ENCODE measurements around the gene LPAR6.

LPAR6 gene

GRCh38 chr13:48398450-48399095, 14.3 kb downstream of the LPAR6 start:
- no peaks in the 10 kb centered on the region for H3K9me3 ChIP-seq (ENCODE audit: insufficient read depth, low read length)
- no peaks in the 10 kb centered on the region for H3K36me3 ChIP-seq (ENCODE audit: low read length)
- H4K20me1 ChIP-seq (ENCODE audit: low read depth, low read length): no peaks in the 10 kb centered on the region
- H3K4me3 ChIP-seq (ENCODE audit: insufficient read depth, low read length, poor library complexity, severe bottlenecking): no peak overlapping the region
- no peak overlapping the region for H3K4me2 ChIP-seq (ENCODE audit: low read depth, low read length, poor library complexity, severe bottlenecking)
- peak overlapping the region; percentile 59; the same call in 1 of the 2 replicates for H3K27ac ChIP-seq (ENCODE audit: low read depth, low read length)
- no peaks in the 10 kb centered on the region for H3K79me2 ChIP-seq (ENCODE audit: insufficient read depth, low read length)
- TF ChIP-seq EZH2phosphoT487 (conservative IDR thresholded peaks at IDR 0.05; ENCODE audit: low read length): no peak
- TF ChIP-seq CTCF (IDR thresholded peaks at IDR 0.05; ENCODE audit: insufficient read depth, low read length, poor library complexity, severe bottlenecking): no peak
- H3K27me3 ChIP-seq (ENCODE audit: low read length): no peaks in the 10 kb centered on the region
- H3F3A ChIP-seq (ENCODE audit: insufficient read depth): peaks cover 5% of the 10 kb centered on the region; the same call in 1 of the 2 replicates
- no peak overlapping the region for H3K9ac ChIP-seq (ENCODE audit: low read length)
- no peaks in the 10 kb centered on the region for H3K9me2 ChIP-seq (replicated peaks; ENCODE audit: insufficient read depth, low read length)
- no peak overlapping the region for H2AFZ ChIP-seq (ENCODE audit: low read depth, low read length, severe bottlenecking)

GRCh38 chr13:48397744-48398143, 15.2 kb downstream of the LPAR6 start:
- Histone ChIP-seq H3K9me2 (replicated peaks; ENCODE audit: insufficient read depth, low read length) (no peaks in the 10 kb centered on the region), H3K4me3 (ENCODE audit: insufficient read depth, low read length, poor library complexity, severe bottlenecking) (no peak overlapping the region), H3K4me2 (ENCODE audit: low read depth, low read length, poor library complexity, severe bottlenecking) (no peak overlapping the region), H3K9ac (ENCODE audit: low read length) (no peak overlapping the region), H4K20me1 (ENCODE audit: low read depth, low read length) (no peaks in the 10 kb centered on the region), H2AFZ (ENCODE audit: low read depth, low read length, severe bottlenecking) (no peak overlapping the region), H3K36me3 (ENCODE audit: low read length) (peaks cover 8% of the 10 kb centered on the region; the same call in 1 of the 2 replicates), H3K27ac (ENCODE audit: low read depth, low read length) (peak overlapping the region; percentile 39; the same call in 1 of the 2 replicates), H3F3A (ENCODE audit: insufficient read depth) (peaks cover 5% of the 10 kb centered on the region; the same call in 1 of the 2 replicates), H3K79me2 (ENCODE audit: insufficient read depth, low read length) (no peaks in the 10 kb centered on the region), H3K27me3 (ENCODE audit: low read length) (no peaks in the 10 kb centered on the region), H3K9me3 (ENCODE audit: insufficient read depth, low read length) (no peaks in the 10 kb centered on the region)
- TF ChIP-seq EZH2phosphoT487 (conservative IDR thresholded peaks at IDR 0.05; ENCODE audit: low read length): no peak
- no peak for TF ChIP-seq CTCF (IDR thresholded peaks at IDR 0.05; ENCODE audit: insufficient read depth, low read length, poor library complexity, severe bottlenecking)

GRCh38 chr13:48393698-48394085, 19.2 kb downstream of the LPAR6 start:
- no peaks in the 10 kb centered on the region for H3K9me2 ChIP-seq (replicated peaks; ENCODE audit: insufficient read depth, low read length)
- peaks cover 5% of the 10 kb centered on the region; the same call in 1 of the 2 replicates for H3F3A ChIP-seq (ENCODE audit: insufficient read depth)
- no peaks in the 10 kb centered on the region for H3K27me3 ChIP-seq (ENCODE audit: low read length)
- H4K20me1 ChIP-seq (ENCODE audit: low read depth, low read length): no peaks in the 10 kb centered on the region
- TF ChIP-seq CTCF (IDR thresholded peaks at IDR 0.05; ENCODE audit: insufficient read depth, low read length, poor library complexity, severe bottlenecking): no peak
- no peak for TF ChIP-seq EZH2phosphoT487 (conservative IDR thresholded peaks at IDR 0.05; ENCODE audit: low read length)
- no peak overlapping the region for H3K9ac ChIP-seq (ENCODE audit: low read length)
- H3K9me3 ChIP-seq (ENCODE audit: insufficient read depth, low read length): no peaks in the 10 kb centered on the region
- H3K79me2 ChIP-seq (ENCODE audit: insufficient read depth, low read length): no peaks in the 10 kb centered on the region
- no peak overlapping the region for H3K4me2 ChIP-seq (ENCODE audit: low read depth, low read length, poor library complexity, severe bottlenecking)
- H3K36me3 ChIP-seq (ENCODE audit: low read length): peaks cover 19% of the 10 kb centered on the region; the same call in 1 of the 2 replicates
- no peak overlapping the region for H3K4me3 ChIP-seq (ENCODE audit: insufficient read depth, low read length, poor library complexity, severe bottlenecking)
- H2AFZ ChIP-seq (ENCODE audit: low read depth, low read length, severe bottlenecking): no peak overlapping the region
- no peak overlapping the region for H3K27ac ChIP-seq (ENCODE audit: low read depth, low read length)

All from SU-DHL-6 (cell line).